Endothelial cell of umbilical vein (primary cell): ENCODE results near the gene MYOZ3. TPM values are rescaled to one million over a fixed set of nuclear protein-coding genes. Genes with fewer than 3 reads are reported as not detected.

ENCODE experiments used
- BruUV-seq: library from RNA; stranded (reverse); fragments of 400-500 nt; replicated peaks from 2 replicates; lab custom pipeline; 2021; lab: Mats Ljungman, UMichigan
- CTCF ChIA-PET: fragments of 300-600, 350-600 bp; sonication (Branson Sonifier 250); formaldehyde crosslinking; loops from one replicate; lab custom pipeline; 2021; ENCODE audit warnings: antibody characterized with exemption, inconsistent platforms; lab: Charles Lee
- POLR2A ChIA-PET: fragments of 300-600, 350-600 bp; sonication (Branson Sonifier 250); formaldehyde crosslinking; loops from one replicate; lab custom pipeline; 2021; ENCODE audit warnings: antibody characterized with exemption, inconsistent platforms; lab: Charles Lee
- DNase-seq: peaks from one replicate; pipeline ENCODE4 v3.0.0-alpha.2; 2011; ENCODE audit warnings: low read depth, low spot score
- FAIRE-seq: peaks from 2 replicates; lab custom pipeline; 2011; peaks lifted over from hg19 to GRCh38; lab: Jason Lieb, UNC
- H2AFZ ChIP-seq: 2 replicates; pipeline ENCODE4 v1.6.0; 2012; ENCODE audit warnings: low read depth, low read length, control low read depth, inconsistent platforms
- H3K27ac ChIP-seq: 2 replicates; pipeline ENCODE4 v1.5.1; 2011; ENCODE audit warnings: low read depth, mild to moderate bottlenecking, control low read depth, low read length, moderate library complexity; ENCODE audit not compliant: insufficient read depth
- H3K27me3 ChIP-seq, 2 experiments: 2 replicates each; pipeline versions ENCODE4 v1.6.0 to v1.6.1; 2011; ENCODE audit warnings: low read length in 2 of 2, mixed read lengths in 1 of 2; ENCODE audit not compliant: control insufficient read depth in 2 of 2, insufficient read depth in 2 of 2
- H3K36me3 ChIP-seq, 2 experiments: 2 replicates in 1 of 2; 3 replicates in 1 of 2; pipeline ENCODE4 v1.5.1; 2011; ENCODE audit warnings: low read length in 2 of 2, mild to moderate bottlenecking in 1 of 2, moderate library complexity in 1 of 2; ENCODE audit not compliant: control insufficient read depth in 2 of 2, insufficient read depth in 2 of 2; ENCODE audit errors: extremely low read depth in 1 of 2
- H3K4me1 ChIP-seq: 3 replicates; pipeline ENCODE4 v1.5.1; 2011; ENCODE audit warnings: mild to moderate bottlenecking, low read length; ENCODE audit not compliant: control insufficient read depth, insufficient read depth; ENCODE audit errors: extremely low read depth
- H3K4me2 ChIP-seq: 2 replicates; pipeline ENCODE4 v1.6.1; 2011; ENCODE audit warnings: low read length, control low read depth, mixed read lengths; ENCODE audit not compliant: insufficient read depth
- H3K4me3 ChIP-seq, 3 experiments: fragments of 200-600 bp in 1 of 3; sonication (generic), shearing (Covaris generic) in 1 of 3; replicated peaks in 1 of 3; 2 replicates each; pipeline ENCODE4 v1.5.1; 2011 to 2016; ENCODE audit warnings: control low read depth in 3 of 3, low read length in 3 of 3, mild to moderate bottlenecking in 2 of 3, inconsistent platforms in 1 of 3, low read depth in 1 of 3, moderate library complexity in 1 of 3; ENCODE audit not compliant: insufficient read depth in 1 of 3
- H3K79me2 ChIP-seq: 2 replicates; pipeline ENCODE4 v1.6.0; 2012; ENCODE audit warnings: low read length, inconsistent platforms; ENCODE audit not compliant: control insufficient read depth, insufficient read depth
- H3K9ac ChIP-seq: replicated peaks from 2 replicates; pipeline ENCODE3; 2011; ENCODE audit warnings: low read length, control low read depth; ENCODE audit not compliant: insufficient read depth; ENCODE audit errors: extremely low read depth
- H3K9me1 ChIP-seq: replicated peaks from 3 replicates; pipeline ENCODE4 v1.6.0; 2011; ENCODE audit warnings: mild to moderate bottlenecking, low read length; ENCODE audit not compliant: control insufficient read depth, insufficient read depth; ENCODE audit errors: extremely low read depth
- H3K9me3 ChIP-seq: replicated peaks from 2 replicates; pipeline ENCODE4 v1.5.1; 2012; ENCODE audit warnings: low read length, inconsistent platforms; ENCODE audit not compliant: control insufficient read depth, insufficient read depth
- H4K20me1 ChIP-seq: replicated peaks from 2 replicates; pipeline ENCODE3; 2011; ENCODE audit warnings: mild to moderate bottlenecking, low read length; ENCODE audit not compliant: control insufficient read depth, insufficient read depth; ENCODE audit errors: extremely low read depth
- EZH2 ChIP-seq: IDR thresholded peaks from 2 replicates; pipeline ENCODE4 v1.6.1; 2012; ENCODE audit warnings: borderline replicate concordance, low read depth, mild to moderate bottlenecking, moderate library complexity, low read length, inconsistent platforms; ENCODE audit not compliant: severe bottlenecking
- FOS ChIP-seq: IDR thresholded peaks from 2 replicates; pipeline ENCODE4 v1.6.1; 2011; ENCODE audit warnings: mild to moderate bottlenecking, low read length, moderate library complexity, borderline replicate concordance; ENCODE audit not compliant: insufficient read depth
- GATA2 ChIP-seq: IDR thresholded peaks from 2 replicates; pipeline ENCODE4 v1.7.0; 2011; ENCODE audit warnings: low read depth, mild to moderate bottlenecking, moderate library complexity, mixed read lengths, low read length; ENCODE audit not compliant: insufficient read length, insufficient read depth
- JUN ChIP-seq: IDR thresholded peaks from 2 replicates; pipeline ENCODE4 v1.6.1; 2011; ENCODE audit warnings: borderline replicate concordance, low read depth; ENCODE audit not compliant: insufficient read length, insufficient read depth
- MYC ChIP-seq: IDR thresholded peaks from one replicate; pipeline ENCODE4 v1.6.1; 2011; ENCODE audit warnings: mild to moderate bottlenecking, low read depth, low read length
- POLR2A ChIP-seq: IDR thresholded peaks from 2 replicates; pipeline ENCODE4 v1.6.1; 2012; ENCODE audit warnings: low read depth, mild to moderate bottlenecking, control low read depth, low read length
- POLR2AphosphoS5 ChIP-seq: IDR thresholded peaks from 2 replicates; pipeline ENCODE4 v1.6.1; 2012; ENCODE audit warnings: low read depth, mild to moderate bottlenecking, control low read depth, low read length, moderate library complexity; ENCODE audit not compliant: insufficient read depth
- dilution Hi-C: fragments of 300-500 bp; cut with MboI; formaldehyde crosslinking; loops from one replicate; pipeline ENCODE4 v1.15.0; 2019; ENCODE audit warnings: low sequenced_read_pairs; ENCODE audit not compliant: extremely low pct_ligation_motif_present
- intact Hi-C: fragments of 100-400 bp; cut with micrococcal nuclease; formaldehyde crosslinking; loops from one replicate; pipeline ENCODE4 v1.10.0; 2022
- polyA plus RNA-seq, 4 experiments: library from polyadenylated mRNA; depleted of rRNA in 3 of 4; stranded (reverse) in 3 of 4; unstranded in 1 of 4; fragments of >200 nt; gene quantifications; 2 replicates each; pipeline versions ENCODE4 v1.2.1 to v1.2.3, GENCODE V29; 2011 to 2012; ENCODE audit warnings: missing spikeins in 1 of 4
- total RNA-seq: library from RNA; stranded (reverse); gene quantifications from 2 replicates; pipeline ENCODE4 v1.2.3, GENCODE V29; 2021
- TF ChIP-seq, protein P1 (sequence below), 2 donors: IDR thresholded peaks; 1 replicate in 1 of 2; 2 replicates in 1 of 2; pipeline ENCODE4 v1.5.1; 2011; ENCODE audit warnings: low read length in 2 of 2, mild to moderate bottlenecking in 2 of 2, moderate library complexity in 2 of 2, control low read depth in 1 of 2, inconsistent platforms in 1 of 2, low read depth in 1 of 2; ENCODE audit not compliant: insufficient read depth in 1 of 2; ENCODE audit errors: extremely low read depth in 1 of 2
- TF ChIP-seq, protein P2 (sequence below): IDR thresholded peaks from 2 replicates; pipeline ENCODE4 v1.6.1; 2011; ENCODE audit not compliant: insufficient read depth, insufficient read length

Gene MYOZ3
- total and polyA plus RNA-seq, 2 donors (not counting 3 experiments of a cell fraction or from before 2014, with no cell fraction given): 0.43 to 1.1 TPM

DNA sequence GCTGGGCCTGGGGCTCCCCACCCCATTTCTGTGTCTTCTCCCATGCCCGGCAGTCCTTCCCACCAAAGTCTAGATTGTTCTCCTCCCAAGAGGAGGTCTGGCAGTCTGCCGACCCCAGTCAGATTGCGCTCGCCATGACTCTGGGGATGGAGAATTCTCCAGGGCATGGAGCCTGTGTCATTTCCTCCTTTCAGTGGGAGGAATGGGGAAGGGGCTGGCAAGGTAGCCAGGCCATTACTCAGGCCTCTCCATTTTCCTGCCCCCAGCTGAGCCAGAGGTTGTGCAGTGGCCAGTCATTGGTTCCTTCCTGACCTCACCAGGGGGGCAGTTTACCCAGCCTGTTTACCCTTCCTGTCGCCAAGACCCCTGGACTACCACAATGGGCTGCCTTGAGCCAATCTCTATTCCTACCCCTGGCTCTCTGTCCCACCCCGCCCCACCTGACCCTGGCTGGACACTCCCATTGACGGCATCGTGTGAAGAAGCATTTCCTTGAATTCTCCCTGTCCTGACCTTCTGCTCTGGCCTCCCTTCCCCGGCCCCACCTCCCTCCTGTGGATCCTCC, 20.0 kb upstream of the MYOZ3 start:
- H3K27me3 ChIP-seq: no peaks in the 10 kb centered on the region
- dilution Hi-C loops (no loop called here), intact Hi-C loops (loop anchor here (1.0 to 2.0 kb wide), 4 partner anchors 22 to 190 kb away; no protein-coding TSS in a partner anchor)
- TF ChIP-seq EZH2: no peak
- TF ChIP-seq POLR2A: peak; percentile 97
- TF ChIP-seq, protein P1, sequence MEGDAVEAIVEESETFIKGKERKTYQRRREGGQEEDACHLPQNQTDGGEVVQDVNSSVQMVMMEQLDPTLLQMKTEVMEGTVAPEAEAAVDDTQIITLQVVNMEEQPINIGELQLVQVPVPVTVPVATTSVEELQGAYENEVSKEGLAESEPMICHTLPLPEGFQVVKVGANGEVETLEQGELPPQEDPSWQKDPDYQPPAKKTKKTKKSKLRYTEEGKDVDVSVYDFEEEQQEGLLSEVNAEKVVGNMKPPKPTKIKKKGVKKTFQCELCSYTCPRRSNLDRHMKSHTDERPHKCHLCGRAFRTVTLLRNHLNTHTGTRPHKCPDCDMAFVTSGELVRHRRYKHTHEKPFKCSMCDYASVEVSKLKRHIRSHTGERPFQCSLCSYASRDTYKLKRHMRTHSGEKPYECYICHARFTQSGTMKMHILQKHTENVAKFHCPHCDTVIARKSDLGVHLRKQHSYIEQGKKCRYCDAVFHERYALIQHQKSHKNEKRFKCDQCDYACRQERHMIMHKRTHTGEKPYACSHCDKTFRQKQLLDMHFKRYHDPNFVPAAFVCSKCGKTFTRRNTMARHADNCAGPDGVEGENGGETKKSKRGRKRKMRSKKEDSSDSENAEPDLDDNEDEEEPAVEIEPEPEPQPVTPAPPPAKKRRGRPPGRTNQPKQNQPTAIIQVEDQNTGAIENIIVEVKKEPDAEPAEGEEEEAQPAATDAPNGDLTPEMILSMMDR (IDR thresholded peaks at IDR 0.05; ENCODE audit: extremely low read depth in 1 of 2, insufficient read depth in 1 of 2, low read depth in 1 of 2, low read length in 2 of 2): no peak
- peak; percentile 42 for TF ChIP-seq GATA2
- peak; percentile 31 for TF ChIP-seq MYC
- peak; percentile 76 for TF ChIP-seq FOS
- TF ChIP-seq, protein P2, sequence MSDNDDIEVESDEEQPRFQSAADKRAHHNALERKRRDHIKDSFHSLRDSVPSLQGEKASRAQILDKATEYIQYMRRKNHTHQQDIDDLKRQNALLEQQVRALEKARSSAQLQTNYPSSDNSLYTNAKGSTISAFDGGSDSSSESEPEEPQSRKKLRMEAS: peak; percentile 18
- TF ChIP-seq POLR2AphosphoS5: peak; percentile 91
- TF ChIP-seq JUN: peak; percentile 64
- peak overlapping the region; percentile 11 to 73 (median 60) for H3K4me3 ChIP-seq
- no peaks in the 10 kb centered on the region for H3K9me1 ChIP-seq
- POLR2A ChIA-PET: interaction anchor here (1.3 to 1.4 kb wide), 2 partner anchors 14 to 20 kb away, joined by 3 to 11 read pairs; no protein-coding TSS in a partner anchor
- CTCF ChIA-PET: interaction anchor here (1.0 to 6.8 kb wide), 6 partner anchors 12 to 80 kb away, joined by 4 to 52 read pairs (median 26); no protein-coding TSS in a partner anchor
- DNase-seq (peak; percentile 94), FAIRE-seq (peak; percentile 95)
- H4K20me1 ChIP-seq: no peaks in the 10 kb centered on the region
- peak overlapping the region; percentile 78 for H3K4me2 ChIP-seq
- BruUV-seq: no TSS peak
- peaks cover 41% of the 10 kb centered on the region for H3K79me2 ChIP-seq
- peak overlapping the region; percentile 98 for H3K27ac ChIP-seq
- peaks cover 0 to 5% of the 10 kb centered on the region in 2 experiments for H3K36me3 ChIP-seq
- no peak overlapping the region for H2AFZ ChIP-seq
- H3K4me1 ChIP-seq: peaks cover 81% of the 10 kb centered on the region
- H3K9ac ChIP-seq: peak overlapping the region; percentile 98
- H3K9me3 ChIP-seq: no peaks in the 10 kb centered on the region
